B cell (primary cell): Measurements from ENCODE around the gene IMP3.

Source experiments
- CTCF ChIP-seq: fragments of 200-600 bp; IDR thresholded peaks from one replicate; pipeline ENCODE4 v1.8.0; 2022; ENCODE audit warnings: antibody characterized with exemption, mild to moderate bottlenecking
- EZH2 ChIP-seq: IDR thresholded peaks from 2 replicates; pipeline ENCODE4 v1.6.1; 2012; ENCODE audit warnings: borderline replicate concordance, low read depth, mild to moderate bottlenecking, moderate library complexity, low read length; ENCODE audit not compliant: insufficient read depth, poor library complexity, severe bottlenecking

- TF ChIP-seq CTCF (no peak), EZH2 (no peak)
Observed at GRCh38 chr15:75659928-75660645, 20.1 kb upstream of the IMP3 start.
